ENCODE measurements around the gene PICK1.
A peak's percentile ranks its signal among the peaks of the same experiment; 100 is the strongest.

The PICK1 gene

GRCh38 chr22:38051900-38052862 lies 5.0 kb upstream of the PICK1 start:
- no peak overlapping the region for H3K4me3 ChIP-seq (replicated peaks in 1 of 2; ENCODE audit: low read depth in 2 of 2, low read length in 2 of 2)
- DNase-seq (ENCODE audit: low read depth in 2 of 2): peak; percentile 76 to 78
- TF ChIP-seq, protein P1, sequence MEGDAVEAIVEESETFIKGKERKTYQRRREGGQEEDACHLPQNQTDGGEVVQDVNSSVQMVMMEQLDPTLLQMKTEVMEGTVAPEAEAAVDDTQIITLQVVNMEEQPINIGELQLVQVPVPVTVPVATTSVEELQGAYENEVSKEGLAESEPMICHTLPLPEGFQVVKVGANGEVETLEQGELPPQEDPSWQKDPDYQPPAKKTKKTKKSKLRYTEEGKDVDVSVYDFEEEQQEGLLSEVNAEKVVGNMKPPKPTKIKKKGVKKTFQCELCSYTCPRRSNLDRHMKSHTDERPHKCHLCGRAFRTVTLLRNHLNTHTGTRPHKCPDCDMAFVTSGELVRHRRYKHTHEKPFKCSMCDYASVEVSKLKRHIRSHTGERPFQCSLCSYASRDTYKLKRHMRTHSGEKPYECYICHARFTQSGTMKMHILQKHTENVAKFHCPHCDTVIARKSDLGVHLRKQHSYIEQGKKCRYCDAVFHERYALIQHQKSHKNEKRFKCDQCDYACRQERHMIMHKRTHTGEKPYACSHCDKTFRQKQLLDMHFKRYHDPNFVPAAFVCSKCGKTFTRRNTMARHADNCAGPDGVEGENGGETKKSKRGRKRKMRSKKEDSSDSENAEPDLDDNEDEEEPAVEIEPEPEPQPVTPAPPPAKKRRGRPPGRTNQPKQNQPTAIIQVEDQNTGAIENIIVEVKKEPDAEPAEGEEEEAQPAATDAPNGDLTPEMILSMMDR (IDR thresholded peaks at IDR 0.05; ENCODE audit: low read depth, low read length): peak; percentile 69

DNA sequence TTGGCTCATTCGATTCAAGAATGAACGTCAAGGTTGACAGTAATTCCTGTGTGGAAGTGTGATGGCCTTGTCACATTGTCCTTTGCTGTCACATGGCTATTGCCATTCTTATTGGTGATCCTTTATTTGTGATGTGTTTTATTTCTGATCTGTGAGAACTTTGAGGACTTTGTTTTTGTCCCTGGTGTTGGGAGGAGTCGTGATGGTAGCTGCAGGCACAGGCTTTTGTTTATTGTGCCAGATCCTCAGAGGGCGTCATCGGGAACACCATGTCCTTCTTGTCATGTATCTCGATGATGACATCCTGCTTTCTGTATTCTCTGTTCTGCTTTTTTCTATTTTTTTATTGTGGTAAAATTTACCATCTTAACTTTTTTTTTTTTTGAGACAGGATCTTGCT lies 5.6 kb downstream of the PICK1 start:
- H3K4me3 ChIP-seq (replicated peaks in 1 of 2; ENCODE audit: low read depth in 2 of 2, low read length in 2 of 2): no peak overlapping the region
- no peak for DNase-seq (ENCODE audit: low read depth in 2 of 2)
- TF ChIP-seq, protein P1 (IDR thresholded peaks at IDR 0.05; ENCODE audit: low read depth, low read length): no peak

GRCh38 chr22:38065539-38065938 lies 8.3 kb downstream of the PICK1 start:
- no peak overlapping the region for H3K4me3 ChIP-seq (replicated peaks in 1 of 2; ENCODE audit: low read depth in 2 of 2, low read length in 2 of 2)
- TF ChIP-seq, protein P1 (IDR thresholded peaks at IDR 0.05; ENCODE audit: low read depth, low read length): no peak
- DNase-seq (ENCODE audit: low read depth in 2 of 2): no peak

DNA sequence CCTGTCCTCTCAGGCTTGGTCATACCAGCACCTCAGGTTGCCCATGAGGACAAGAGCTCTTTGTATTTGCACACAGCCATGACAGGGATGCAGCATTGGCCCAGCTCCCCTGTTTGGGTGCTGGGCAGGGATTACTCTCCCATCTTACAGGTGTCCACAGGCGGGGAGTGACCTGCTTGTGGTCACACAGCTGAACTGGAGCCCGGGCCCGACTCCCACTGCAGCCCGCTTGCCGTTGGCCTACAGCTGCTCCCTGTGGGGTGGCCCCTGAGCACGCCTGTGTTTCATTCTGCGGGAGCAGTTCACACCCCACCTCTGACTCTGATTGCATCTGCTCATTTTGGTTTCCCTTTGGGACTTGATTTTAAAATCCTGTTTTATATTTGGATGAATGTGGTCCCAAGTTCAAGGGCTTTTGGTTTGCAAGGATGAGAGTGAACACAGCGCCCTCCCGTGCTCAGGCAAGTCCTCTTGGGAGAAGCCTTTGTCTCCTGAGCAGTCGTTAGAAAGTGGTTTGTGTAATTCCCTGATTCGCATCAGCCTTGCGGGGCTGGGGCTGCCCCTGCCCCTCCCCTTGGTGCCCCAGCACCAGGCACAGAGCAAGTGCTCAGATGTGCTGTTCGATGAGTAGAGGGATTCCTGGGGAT lies 9.3 kb downstream of the PICK1 start:
- TF ChIP-seq, protein P1 (IDR thresholded peaks at IDR 0.05; ENCODE audit: low read depth, low read length): no peak
- H3K4me3 ChIP-seq (replicated peaks in 1 of 2; ENCODE audit: low read depth in 2 of 2, low read length in 2 of 2): no peak overlapping the region
- DNase-seq (ENCODE audit: low read depth in 2 of 2): no peak

DNA sequence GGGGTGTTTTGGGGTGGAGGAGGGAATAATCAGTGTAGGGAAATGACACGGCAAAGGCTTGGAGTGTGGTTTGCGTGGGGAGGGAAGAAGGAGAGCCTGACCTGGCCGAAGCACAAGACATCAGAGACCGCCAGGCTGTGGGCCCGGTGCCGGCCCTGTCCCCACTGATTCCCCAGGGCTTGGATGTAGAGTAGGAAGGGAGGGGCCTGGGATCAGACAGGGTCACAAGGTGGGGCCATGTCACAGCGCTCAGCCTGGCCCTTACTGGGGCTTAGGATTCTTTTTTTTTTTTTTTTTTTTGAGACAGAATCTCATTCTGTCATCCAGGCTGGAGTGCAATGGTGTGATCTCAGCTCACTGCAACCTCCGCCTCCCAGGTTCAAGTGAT lies 9.8 kb downstream of the PICK1 start:
- DNase-seq (ENCODE audit: low read depth in 2 of 2): no peak
- TF ChIP-seq, protein P1 (IDR thresholded peaks at IDR 0.05; ENCODE audit: low read depth, low read length): no peak
- H3K4me3 ChIP-seq (replicated peaks in 1 of 2; ENCODE audit: low read depth in 2 of 2, low read length in 2 of 2): no peak overlapping the region

GRCh38 chr22:38067761-38068360 lies 10.7 kb downstream of the PICK1 start:
- DNase-seq (ENCODE audit: low read depth in 2 of 2): no peak
- H3K4me3 ChIP-seq (replicated peaks in 1 of 2; ENCODE audit: low read depth in 2 of 2, low read length in 2 of 2): no peak overlapping the region
- TF ChIP-seq, protein P1 (IDR thresholded peaks at IDR 0.05; ENCODE audit: low read depth, low read length): no peak

Data from cardiac fibroblast (primary cell).